ENCODE measurements around the gene YY1.

GRCh38 chr14:100293497-100294212, 54.7 kb downstream of the YY1 start:
- TF ChIP-seq SNAI2 (CRISPR knock-in tag; IDR thresholded peaks at IDR 0.05) (no peak), ESRRG (CRISPR knock-in tag; IDR thresholded peaks at IDR 0.05) (no peak), CSDC2 (CRISPR knock-in tag; IDR thresholded peaks at IDR 0.05) (no peak), RARB (CRISPR knock-in tag; IDR thresholded peaks at IDR 0.05) (no peak), POU6F1 (CRISPR knock-in tag; IDR thresholded peaks at IDR 0.05; ENCODE audit: borderline replicate concordance, low read depth) (no peak), ZC3H10 (CRISPR knock-in tag; IDR thresholded peaks at IDR 0.05) (no peak)
- TF ChIP-seq, protein P1, sequence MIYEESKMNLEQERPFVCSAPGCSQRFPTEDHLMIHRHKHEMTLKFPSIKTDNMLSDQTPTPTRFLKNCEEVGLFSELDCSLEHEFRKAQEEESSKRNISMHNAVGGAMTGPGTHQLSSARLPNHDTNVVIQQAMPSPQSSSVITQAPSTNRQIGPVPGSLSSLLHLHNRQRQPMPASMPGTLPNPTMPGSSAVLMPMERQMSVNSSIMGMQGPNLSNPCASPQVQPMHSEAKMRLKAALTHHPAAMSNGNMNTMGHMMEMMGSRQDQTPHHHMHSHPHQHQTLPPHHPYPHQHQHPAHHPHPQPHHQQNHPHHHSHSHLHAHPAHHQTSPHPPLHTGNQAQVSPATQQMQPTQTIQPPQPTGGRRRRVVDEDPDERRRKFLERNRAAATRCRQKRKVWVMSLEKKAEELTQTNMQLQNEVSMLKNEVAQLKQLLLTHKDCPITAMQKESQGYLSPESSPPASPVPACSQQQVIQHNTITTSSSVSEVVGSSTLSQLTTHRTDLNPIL (CRISPR knock-in tag; IDR thresholded peaks at IDR 0.05; ENCODE audit: low read depth) = no peak

Data from SK-N-SH treated with all-trans-retinoic acid at 6 μM for 48 hours (cell line).